Measurements from ENCODE around the gene KLF1. TPM values are rescaled to one million over a fixed set of nuclear protein-coding genes. Genes with fewer than 3 reads are reported as not detected.

KLF1 gene
- polyA plus RNA-seq, 2 of the 4 experiments (the other 2 are of a cell fraction), result not detected

Small RNAs within 50 kb of the gene (small RNA-seq; reads per million reads assigned to genes)
- gene MIR5695 (0 to 1.2 (median 0) reads per million in 6 experiments), gene MIR6794 (0 reads per million in 6 experiments)

Other genes starting within 250 kb of the KLF1 start
- 13.0 and 14.4 TPM in 2 replicates for gene MAN2B1, start 220.5 kb downstream of the KLF1 start, polyA plus RNA-seq (2011; rRNA removed)
- 15.4 to 16.3 TPM (median 15.9 TPM) in 3 replicates for gene MAN2B1, start 220.5 kb downstream of the KLF1 start, polyA plus RNA-seq (2017; fragmentation: RNase III; extraction: RNeasy Plus Mini Kit Qiagen cat#74134 plus additional on column Dnase treatment)
- gene WDR83, start 220.4 kb downstream of the KLF1 start, polyA plus RNA-seq (2011; rRNA removed), result 4.3 and 4.8 TPM in 2 replicates
- gene WDR83, start 220.4 kb downstream of the KLF1 start, polyA plus RNA-seq (2017; fragmentation: RNase III; extraction: RNeasy Plus Mini Kit Qiagen cat#74134 plus additional on column Dnase treatment), result 11.1 to 13.7 TPM (median 11.4 TPM) in 3 replicates
- 63.7 and 71.9 TPM in 2 replicates for gene DHPS, start 205.3 kb downstream of the KLF1 start, polyA plus RNA-seq (2011; rRNA removed)
- 55.3 to 58.3 TPM (median 57.8 TPM) in 3 replicates for gene DHPS, start 205.3 kb downstream of the KLF1 start, polyA plus RNA-seq (2017; fragmentation: RNase III; extraction: RNeasy Plus Mini Kit Qiagen cat#74134 plus additional on column Dnase treatment)
- gene GNG14, start 199.2 kb downstream of the KLF1 start, polyA plus RNA-seq (2011; rRNA removed), result not detected in 2 replicates
- gene GNG14, start 199.2 kb downstream of the KLF1 start, polyA plus RNA-seq (2017; fragmentation: RNase III; extraction: RNeasy Plus Mini Kit Qiagen cat#74134 plus additional on column Dnase treatment), result not detected in 3 replicates
- 5.7 and 6.9 TPM in 2 replicates for gene FBXW9, start 190.6 kb downstream of the KLF1 start, polyA plus RNA-seq (2011; rRNA removed)
- 7.3 to 8.1 TPM (median 8.0 TPM) in 3 replicates for gene FBXW9, start 190.6 kb downstream of the KLF1 start, polyA plus RNA-seq (2017; fragmentation: RNase III; extraction: RNeasy Plus Mini Kit Qiagen cat#74134 plus additional on column Dnase treatment)
- 33.7 and 38.0 TPM in 2 replicates for gene TNPO2, start 163.3 kb downstream of the KLF1 start, polyA plus RNA-seq (2011; rRNA removed)
- 39.8 to 42.5 TPM (median 41.0 TPM) in 3 replicates for gene TNPO2, start 163.3 kb downstream of the KLF1 start, polyA plus RNA-seq (2017; fragmentation: RNase III; extraction: RNeasy Plus Mini Kit Qiagen cat#74134 plus additional on column Dnase treatment)
- gene TRIR, start 152.5 kb downstream of the KLF1 start, polyA plus RNA-seq (2011; rRNA removed), result 105 and 137 TPM in 2 replicates
- gene TRIR, start 152.5 kb downstream of the KLF1 start, polyA plus RNA-seq (2017; fragmentation: RNase III; extraction: RNeasy Plus Mini Kit Qiagen cat#74134 plus additional on column Dnase treatment), result 144 to 154 TPM (median 152 TPM) in 3 replicates
- gene GET3, start 149.7 kb downstream of the KLF1 start, polyA plus RNA-seq (2011; rRNA removed), result 84.9 and 87.0 TPM in 2 replicates
- 82.7 to 96.7 TPM (median 91.7 TPM) in 3 replicates for gene GET3, start 149.7 kb downstream of the KLF1 start, polyA plus RNA-seq (2017; fragmentation: RNase III; extraction: RNeasy Plus Mini Kit Qiagen cat#74134 plus additional on column Dnase treatment)
- not detected in 2 replicates for gene BEST2, start 135.4 kb downstream of the KLF1 start, polyA plus RNA-seq (2011; rRNA removed)
- not detected in 3 replicates for gene BEST2, start 135.4 kb downstream of the KLF1 start, polyA plus RNA-seq (2017; fragmentation: RNase III; extraction: RNeasy Plus Mini Kit Qiagen cat#74134 plus additional on column Dnase treatment)
- gene HOOK2, start 111.6 kb downstream of the KLF1 start, polyA plus RNA-seq (2011; rRNA removed), result 8.3 and 10.1 TPM in 2 replicates
- 18.5 to 24.6 TPM (median 21.5 TPM) in 3 replicates for gene HOOK2, start 111.6 kb downstream of the KLF1 start, polyA plus RNA-seq (2017; fragmentation: RNase III; extraction: RNeasy Plus Mini Kit Qiagen cat#74134 plus additional on column Dnase treatment)
- 72.5 and 94.7 TPM in 2 replicates for gene JUNB, start 95.7 kb downstream of the KLF1 start, polyA plus RNA-seq (2011; rRNA removed)
- 47.2 to 57.7 TPM (median 55.6 TPM) in 3 replicates for gene JUNB, start 95.7 kb downstream of the KLF1 start, polyA plus RNA-seq (2017; fragmentation: RNase III; extraction: RNeasy Plus Mini Kit Qiagen cat#74134 plus additional on column Dnase treatment)
- gene PRDX2, start 85.4 kb downstream of the KLF1 start, polyA plus RNA-seq (2011; rRNA removed), result 0.48 and 0.57 TPM in 2 replicates
- gene PRDX2, start 85.4 kb downstream of the KLF1 start, polyA plus RNA-seq (2017; fragmentation: RNase III; extraction: RNeasy Plus Mini Kit Qiagen cat#74134 plus additional on column Dnase treatment), result 0.49 to 0.91 TPM (median 0.84 TPM) in 3 replicates
- gene THSD8, start 85.1 kb downstream of the KLF1 start, polyA plus RNA-seq (2011; rRNA removed), result 4.9 and 10.7 TPM in 2 replicates
- not detected in 3 replicates for gene THSD8, start 85.1 kb downstream of the KLF1 start, polyA plus RNA-seq (2017; fragmentation: RNase III; extraction: RNeasy Plus Mini Kit Qiagen cat#74134 plus additional on column Dnase treatment)
- gene RNASEH2A, start 80.6 kb downstream of the KLF1 start, polyA plus RNA-seq (2011; rRNA removed), result 27.2 and 37.2 TPM in 2 replicates
- gene RNASEH2A, start 80.6 kb downstream of the KLF1 start, polyA plus RNA-seq (2017; fragmentation: RNase III; extraction: RNeasy Plus Mini Kit Qiagen cat#74134 plus additional on column Dnase treatment), result 40.7 to 45.5 TPM (median 41.7 TPM) in 3 replicates
- gene RTBDN, start 52.6 kb downstream of the KLF1 start, polyA plus RNA-seq (2011; rRNA removed), result 0.09 TPM in 1 of 2 replicates, not detected in the other
- 0.14 to 0.36 TPM (median 0.25 TPM) in 3 replicates for gene RTBDN, start 52.6 kb downstream of the KLF1 start, polyA plus RNA-seq (2017; fragmentation: RNase III; extraction: RNeasy Plus Mini Kit Qiagen cat#74134 plus additional on column Dnase treatment)
- gene MAST1, start 48.7 kb downstream of the KLF1 start, polyA plus RNA-seq (2011; rRNA removed), result 1.4 and 1.8 TPM in 2 replicates
- gene MAST1, start 48.7 kb downstream of the KLF1 start, polyA plus RNA-seq (2017; fragmentation: RNase III; extraction: RNeasy Plus Mini Kit Qiagen cat#74134 plus additional on column Dnase treatment), result 1.8 to 3.0 TPM (median 2.2 TPM) in 3 replicates
- gene DNASE2, start 5.8 kb downstream of the KLF1 start, polyA plus RNA-seq (2011; rRNA removed), result 15.7 and 22.9 TPM in 2 replicates
- 19.9 to 24.9 TPM (median 24.6 TPM) in 3 replicates for gene DNASE2, start 5.8 kb downstream of the KLF1 start, polyA plus RNA-seq (2017; fragmentation: RNase III; extraction: RNeasy Plus Mini Kit Qiagen cat#74134 plus additional on column Dnase treatment)
- 8.0 and 8.8 TPM in 2 replicates for gene GCDH, start 4.0 kb upstream of the KLF1 start, polyA plus RNA-seq (2011; rRNA removed)
- 14.9 to 18.8 TPM (median 15.2 TPM) in 3 replicates for gene GCDH, start 4.0 kb upstream of the KLF1 start, polyA plus RNA-seq (2017; fragmentation: RNase III; extraction: RNeasy Plus Mini Kit Qiagen cat#74134 plus additional on column Dnase treatment)
- 0.13 and 0.41 TPM in 2 replicates for gene SYCE2, start 32.1 kb upstream of the KLF1 start, polyA plus RNA-seq (2011; rRNA removed)
- 0.25 to 0.40 TPM (median 0.39 TPM) in 3 replicates for gene SYCE2, start 32.1 kb upstream of the KLF1 start, polyA plus RNA-seq (2017; fragmentation: RNase III; extraction: RNeasy Plus Mini Kit Qiagen cat#74134 plus additional on column Dnase treatment)
- gene FARSA, start 46.5 kb upstream of the KLF1 start, polyA plus RNA-seq (2011; rRNA removed), result 18.1 and 20.1 TPM in 2 replicates
- gene FARSA, start 46.5 kb upstream of the KLF1 start, polyA plus RNA-seq (2017; fragmentation: RNase III; extraction: RNeasy Plus Mini Kit Qiagen cat#74134 plus additional on column Dnase treatment), result 57.4 to 62.2 TPM (median 58.7 TPM) in 3 replicates
- 356 and 419 TPM in 2 replicates for gene CALR, start 51.4 kb upstream of the KLF1 start, polyA plus RNA-seq (2011; rRNA removed)
- gene CALR, start 51.4 kb upstream of the KLF1 start, polyA plus RNA-seq (2017; fragmentation: RNase III; extraction: RNeasy Plus Mini Kit Qiagen cat#74134 plus additional on column Dnase treatment), result 484 to 507 TPM (median 494 TPM) in 3 replicates
- gene RAD23A, start 58.7 kb upstream of the KLF1 start, polyA plus RNA-seq (2011; rRNA removed), result 46.4 and 56.2 TPM in 2 replicates
- gene RAD23A, start 58.7 kb upstream of the KLF1 start, polyA plus RNA-seq (2017; fragmentation: RNase III; extraction: RNeasy Plus Mini Kit Qiagen cat#74134 plus additional on column Dnase treatment), result 68.6 to 71.6 TPM (median 71.1 TPM) in 3 replicates
- 18.3 and 26.4 TPM in 2 replicates for gene GADD45GIP1, start 70.0 kb upstream of the KLF1 start, polyA plus RNA-seq (2011; rRNA removed)
- 30.7 to 31.9 TPM (median 31.1 TPM) in 3 replicates for gene GADD45GIP1, start 70.0 kb upstream of the KLF1 start, polyA plus RNA-seq (2017; fragmentation: RNase III; extraction: RNeasy Plus Mini Kit Qiagen cat#74134 plus additional on column Dnase treatment)
- 0.12 and 0.16 TPM in 2 replicates for gene DAND5, start 82.4 kb upstream of the KLF1 start, polyA plus RNA-seq (2011; rRNA removed)
- 0.12 to 0.21 TPM (median 0.14 TPM) in 3 replicates for gene DAND5, start 82.4 kb upstream of the KLF1 start, polyA plus RNA-seq (2017; fragmentation: RNase III; extraction: RNeasy Plus Mini Kit Qiagen cat#74134 plus additional on column Dnase treatment)
- 0.52 and 1.0 TPM in 2 replicates for gene NFIX, start 108.3 kb upstream of the KLF1 start, polyA plus RNA-seq (2011; rRNA removed)
- 3.0 to 4.5 TPM (median 3.0 TPM) in 3 replicates for gene NFIX, start 108.3 kb upstream of the KLF1 start, polyA plus RNA-seq (2017; fragmentation: RNase III; extraction: RNeasy Plus Mini Kit Qiagen cat#74134 plus additional on column Dnase treatment)
- gene LYL1, start 215.7 kb upstream of the KLF1 start, polyA plus RNA-seq (2011; rRNA removed), result 0.08 and 0.26 TPM in 2 replicates
- 0.30 to 0.82 TPM (median 0.39 TPM) in 3 replicates for gene LYL1, start 215.7 kb upstream of the KLF1 start, polyA plus RNA-seq (2017; fragmentation: RNase III; extraction: RNeasy Plus Mini Kit Qiagen cat#74134 plus additional on column Dnase treatment)
- 16.3 and 18.2 TPM in 2 replicates for gene TRMT1, start 229.5 kb upstream of the KLF1 start, polyA plus RNA-seq (2011; rRNA removed)
- 29.8 to 40.2 TPM (median 35.2 TPM) in 3 replicates for gene TRMT1, start 229.5 kb upstream of the KLF1 start, polyA plus RNA-seq (2017; fragmentation: RNase III; extraction: RNeasy Plus Mini Kit Qiagen cat#74134 plus additional on column Dnase treatment)
- gene NACC1, start 231.1 kb upstream of the KLF1 start, polyA plus RNA-seq (2011; rRNA removed), result 26.1 and 30.0 TPM in 2 replicates
- gene NACC1, start 231.1 kb upstream of the KLF1 start, polyA plus RNA-seq (2017; fragmentation: RNase III; extraction: RNeasy Plus Mini Kit Qiagen cat#74134 plus additional on column Dnase treatment), result 32.4 to 39.8 TPM (median 37.9 TPM) in 3 replicates